NCI-H1105 treated with DMSO at 0.1 percent for 48 hours (cell line): ENCODE measurements around the gene CRISP1.

Experiments
- DNase-seq: peaks from one replicate; lab custom pipeline; 2025; lab: John Stamatoyannopoulos, UW

The CRISP1 gene

GRCh38 chr6:49839957-49840356 is 26.4 kb downstream of the CRISP1 start:
- DNase-seq: no peak

DNA sequence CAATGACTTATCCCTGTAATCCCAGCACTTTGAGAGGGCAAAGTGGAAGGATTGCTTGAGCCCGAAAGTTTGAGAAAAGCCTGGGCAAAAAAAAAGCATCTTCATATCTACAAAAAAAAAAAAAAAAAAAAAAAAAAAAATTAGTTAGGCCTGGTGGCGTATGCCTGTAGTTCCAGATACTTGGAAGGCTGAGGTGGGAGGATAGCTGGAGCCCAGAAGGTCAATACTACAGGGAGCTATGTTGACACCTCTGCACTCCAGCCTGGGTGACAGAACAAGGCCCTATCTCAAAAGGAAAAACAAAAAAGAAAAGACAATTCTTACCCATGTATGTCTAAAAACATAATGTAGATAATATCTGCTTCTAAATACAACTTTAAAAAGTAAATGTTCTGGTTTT is 27.2 kb downstream of the CRISP1 start:
- no peak for DNase-seq

DNA sequence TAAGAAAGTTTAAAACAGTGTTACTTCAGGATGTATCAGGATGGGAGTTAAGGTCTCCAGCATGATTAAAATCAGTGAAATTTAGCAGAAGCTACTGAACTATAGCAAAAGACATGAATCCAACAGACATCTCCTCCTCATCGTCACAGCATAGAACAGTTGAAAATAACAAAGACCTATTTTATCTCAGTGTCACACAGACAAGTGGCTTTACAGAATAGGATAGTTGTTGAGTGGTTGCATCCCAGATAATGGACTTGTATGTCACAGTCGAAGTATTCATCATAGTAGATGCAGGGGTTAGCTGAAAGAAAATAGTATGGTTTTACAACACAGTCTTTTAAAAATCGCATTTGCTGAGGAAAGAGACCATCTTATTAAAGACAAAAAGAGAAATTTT is 31.2 kb downstream of the CRISP1 start:
- no peak for DNase-seq

DNA sequence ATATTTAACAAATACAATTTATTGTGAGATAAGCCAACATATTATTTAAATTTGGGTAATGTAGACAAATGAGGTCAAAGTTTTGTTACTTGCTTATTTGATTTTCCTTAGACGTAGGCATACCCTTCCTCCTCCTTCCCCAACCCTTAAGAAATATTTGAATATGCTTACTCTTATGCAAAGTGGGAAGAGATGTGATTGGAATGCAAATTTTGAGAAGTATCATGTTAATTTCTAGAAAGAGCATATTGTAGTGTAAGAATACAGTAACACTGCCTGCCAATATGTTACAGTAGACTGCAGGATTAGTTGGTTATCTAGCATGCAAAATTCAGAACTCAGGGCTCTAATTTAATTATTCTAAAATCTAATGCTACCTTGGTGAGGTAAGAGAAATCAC is 32.9 kb downstream of the CRISP1 start:
- no peak for DNase-seq

DNA sequence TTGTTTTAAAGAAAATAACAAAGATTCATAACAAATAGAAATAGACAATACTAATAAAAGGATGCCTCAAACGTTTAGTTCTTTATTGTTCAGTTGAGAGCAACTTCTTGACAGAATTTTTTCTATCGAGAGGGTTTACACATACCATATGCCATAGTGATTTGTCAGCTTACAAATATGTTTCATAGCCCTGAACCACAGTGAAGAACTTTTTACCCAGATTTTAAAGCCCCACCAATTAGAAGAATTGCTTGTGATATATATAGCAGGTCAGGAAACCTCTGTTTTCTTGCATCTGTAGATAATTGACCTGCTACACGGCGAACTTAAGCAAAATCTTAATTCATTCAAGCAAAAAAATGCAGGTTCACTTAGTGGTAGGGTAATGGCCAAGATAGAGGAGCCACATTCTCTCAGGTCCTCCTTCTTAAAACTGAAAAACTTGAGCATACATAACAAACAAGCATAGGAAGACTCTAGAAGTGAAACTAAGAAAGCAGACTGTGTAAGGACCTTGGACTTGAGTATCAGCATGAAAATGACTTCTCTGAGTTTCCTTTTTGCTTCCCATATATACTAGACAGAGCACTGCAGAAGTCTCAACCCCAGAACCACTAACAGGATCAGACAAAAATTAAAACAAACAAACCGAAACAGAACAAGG is 39.5 kb downstream of the CRISP1 start:
- no peak for DNase-seq

GRCh38 chr6:49815166-49815565 is 51.2 kb downstream of the CRISP1 start:
- no peak for DNase-seq

GRCh38 chr6:49813248-49813647 is 53.1 kb downstream of the CRISP1 start:
- no peak for DNase-seq

- peak; percentile 51 for DNase-seq
Observed at GRCh38 chr6:49806145-49806544, 60.2 kb downstream of the CRISP1 start.

DNA sequence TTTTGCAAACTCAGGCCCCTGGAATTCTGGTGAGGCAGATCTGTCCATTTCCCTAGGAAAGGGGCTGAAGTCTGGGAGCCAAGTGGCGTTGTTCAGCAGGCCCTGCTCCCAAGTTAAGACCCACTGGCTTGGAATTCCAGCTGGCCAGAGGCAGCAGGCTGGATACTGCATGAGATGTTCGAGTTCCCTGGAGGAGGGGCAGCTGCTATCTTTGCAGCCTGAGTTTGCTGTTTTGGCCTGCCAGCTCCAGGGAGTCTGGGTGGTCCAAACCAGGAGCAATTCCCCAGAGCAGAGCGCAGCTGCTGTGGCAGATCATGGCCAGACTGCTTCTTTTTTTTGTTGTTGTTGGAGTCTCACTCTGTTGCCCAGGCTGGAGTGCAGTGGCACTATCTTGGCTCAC is 61.1 kb downstream of the CRISP1 start:
- no peak for DNase-seq

DNA sequence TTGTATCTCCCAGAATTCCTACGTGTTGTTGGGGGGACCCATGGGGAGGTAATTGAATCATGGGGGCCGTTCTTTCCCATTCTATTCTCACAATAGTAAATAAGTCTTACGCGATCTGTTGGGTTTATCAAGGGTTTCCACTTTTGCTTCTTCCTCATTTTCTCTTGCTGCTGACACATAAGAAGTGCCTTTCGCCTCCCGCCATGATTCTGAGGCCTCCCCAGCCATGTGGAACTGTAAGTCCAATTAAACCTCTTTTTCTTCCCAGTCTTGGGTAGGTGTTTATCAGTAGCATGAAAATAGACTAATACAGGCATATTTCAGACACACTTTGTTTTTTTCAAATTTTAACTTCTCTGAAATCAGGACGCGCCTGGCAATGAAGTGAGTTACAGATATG is 64.8 kb downstream of the CRISP1 start:
- no peak for DNase-seq

DNA sequence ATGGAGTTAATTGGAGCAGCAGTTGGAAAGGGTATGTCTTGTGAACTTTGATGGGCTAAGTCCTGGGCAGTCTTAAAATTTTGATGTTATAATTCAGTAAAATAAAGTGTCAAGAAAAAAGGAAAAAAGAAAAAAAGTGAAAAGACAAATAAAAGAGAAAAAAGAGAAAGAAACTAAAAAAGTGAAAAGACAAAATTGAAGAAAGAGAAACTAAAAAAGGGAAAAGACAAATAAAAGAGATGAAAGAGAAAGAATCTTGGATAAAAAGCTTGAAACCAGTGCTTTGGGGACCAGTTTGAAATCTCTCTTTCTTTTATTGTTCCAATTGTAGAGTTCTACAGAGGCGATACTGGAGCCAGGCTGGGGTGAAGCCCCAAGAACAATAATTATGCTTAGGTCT is 67.2 kb downstream of the CRISP1 start:
- no peak for DNase-seq

DNA sequence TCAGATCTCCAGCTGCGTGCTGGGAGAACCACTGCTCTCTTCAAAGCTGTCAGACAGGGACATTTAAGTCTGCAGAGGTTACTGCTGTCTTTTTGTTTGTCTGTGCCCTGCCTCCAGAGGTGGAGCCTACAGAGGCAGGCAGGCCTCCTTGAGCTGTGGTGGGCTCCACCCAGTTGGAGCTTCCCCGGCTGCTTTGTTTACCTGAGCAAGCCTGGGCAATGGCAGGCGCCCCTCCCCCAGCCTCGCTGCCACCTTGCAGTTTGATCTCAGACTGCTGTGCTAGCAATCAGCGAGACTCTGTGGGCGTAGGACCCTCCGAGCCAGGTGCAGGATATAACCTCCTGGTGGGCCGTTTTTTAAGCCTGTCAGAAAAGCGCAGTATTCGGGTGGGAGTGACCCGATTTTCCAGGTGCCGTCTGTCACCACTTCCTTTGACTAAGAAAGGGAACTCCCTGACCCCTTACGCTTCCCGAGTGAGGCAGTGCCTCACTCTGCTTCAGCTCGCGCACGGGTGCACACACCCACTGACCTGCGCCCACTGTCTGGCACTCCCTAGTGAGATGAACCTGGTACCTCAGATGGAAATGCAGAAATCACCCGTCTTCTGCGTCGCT is 69.4 kb downstream of the CRISP1 start:
- DNase-seq: peak; percentile 55

GRCh38 chr6:49790341-49790740 is 76.0 kb downstream of the CRISP1 start:
- no peak for DNase-seq

DNA sequence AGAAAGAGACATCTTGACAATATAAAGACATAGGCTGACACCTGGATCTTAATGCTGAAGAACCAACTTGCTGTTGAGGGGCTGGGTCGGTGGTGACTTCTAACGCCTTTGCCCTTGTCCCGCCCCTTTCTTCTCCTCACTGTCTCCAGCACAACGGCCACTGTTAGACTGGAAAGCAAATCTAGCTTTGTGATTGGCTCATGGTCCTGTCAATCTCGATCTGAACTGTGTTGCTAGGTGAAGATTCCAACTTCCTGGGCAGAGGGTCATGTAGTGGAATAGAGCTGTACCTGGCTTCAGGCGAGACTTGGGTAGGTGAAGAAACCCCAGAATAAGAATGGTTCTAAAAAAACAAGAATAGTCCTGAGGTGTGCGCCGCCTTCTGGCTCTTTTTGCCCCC is 79.2 kb downstream of the CRISP1 start, which contains the start of gene PGK2:
PGK2 (minus strand) TSS at position 110 of the 400 bp plus-strand sequence; CDS start at position 12, 98 bp downstream.
- DNase-seq: no peak

DNA sequence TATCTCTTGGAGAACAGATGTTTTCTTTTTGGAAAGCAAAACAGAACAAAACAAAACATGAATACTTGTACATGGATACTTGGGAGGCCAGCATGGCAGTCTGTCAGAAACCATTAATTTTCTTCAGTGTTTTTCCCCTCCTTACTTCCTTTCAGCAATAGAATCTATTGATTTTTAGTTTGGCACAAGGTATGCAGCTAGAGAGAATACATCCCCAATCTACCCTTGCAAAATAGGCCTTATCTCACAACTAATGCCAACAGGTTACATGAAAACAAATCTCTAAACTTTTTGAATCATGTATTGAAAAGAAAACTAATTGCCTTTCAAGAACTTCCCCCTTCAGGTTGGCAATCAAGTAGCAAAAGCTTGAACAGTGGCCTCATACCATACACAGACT is 82.1 kb downstream of the CRISP1 start:
- DNase-seq: no peak
